HUES64 (cell line): Measurements from ENCODE around the gene PARG.
"Not testable (repeated sequence)": the region's sequence is repeated elsewhere in the genome, so short reads cannot be mapped to it uniquely, and the experiment has no call there.

Experiments used
- H3K27ac ChIP-seq: 2 replicates; pipeline ENCODE4 v1.7.0; 2013; ENCODE audit warnings: low read depth, low read length, inconsistent platforms
- H3K27me3 ChIP-seq: 2 replicates; pipeline ENCODE4 v1.6.1; 2013; ENCODE audit warnings: mild to moderate bottlenecking, low read length; ENCODE audit not compliant: insufficient read depth
- H3K36me3 ChIP-seq: 2 replicates; pipeline ENCODE4 v1.6.1; 2013; ENCODE audit warnings: mild to moderate bottlenecking, low read length; ENCODE audit not compliant: insufficient read depth
- H3K4me1 ChIP-seq: 2 replicates; pipeline ENCODE4 v1.6.1; 2013; ENCODE audit warnings: mild to moderate bottlenecking, low read length, moderate library complexity; ENCODE audit not compliant: insufficient read depth
- H3K4me3 ChIP-seq: 2 replicates; pipeline ENCODE4 v1.5.1; 2013; ENCODE audit warnings: mild to moderate bottlenecking, low read length, moderate library complexity
- H3K9ac ChIP-seq: 2 replicates; pipeline ENCODE4 v1.6.1; 2013; ENCODE audit warnings: mild to moderate bottlenecking, low read depth, low read length
- H3K9me3 ChIP-seq: 2 replicates; pipeline ENCODE4 v1.6.1; 2013; ENCODE audit warnings: low read depth, low read length; ENCODE audit not compliant: insufficient read depth
- WGBS: fragments of 150-250, 120-280 bp; methylation state at CpG from one replicate; pipeline ENCODE4 v1.1.7; 2013; ENCODE audit warnings: missing lambda C conversion rate; 5-methylcytosine and 5-hydroxymethylcytosine counted together

The PARG gene

GRCh38 chr10:49900406-49900805 is 41.4 kb downstream of the PARG start:
- not testable (repeated sequence) for H3K36me3 ChIP-seq, H3K27ac ChIP-seq

GRCh38 chr10:49899999-49900398 is 41.8 kb downstream of the PARG start:
- H3K4me1 ChIP-seq, H3K4me3 ChIP-seq, H3K27ac ChIP-seq, H3K9me3 ChIP-seq, H3K36me3 ChIP-seq, H3K27me3 ChIP-seq, H3K9ac ChIP-seq: not testable (repeated sequence)
- WGBS: no CpG with 5 or more reads among the region's 2 CpGs

More at GRCh38 chr10:49900406-49900805, 41.4 kb downstream of the PARG start:
- H3K27me3 ChIP-seq, H3K9me3 ChIP-seq, H3K9ac ChIP-seq, H3K4me3 ChIP-seq, H3K4me1 ChIP-seq: not testable (repeated sequence)
- no CpG with 5 or more reads among the region's 3 CpGs for WGBS

GRCh38 chr10:49890025-49890424 is 51.8 kb downstream of the PARG start:
- H3K4me3 ChIP-seq, H3K36me3 ChIP-seq, H3K9ac ChIP-seq, H3K4me1 ChIP-seq, H3K9me3 ChIP-seq, H3K27me3 ChIP-seq, H3K27ac ChIP-seq: not testable (repeated sequence)
- 100% methylated on average over 1 of the region's 5 CpGs for WGBS

- not testable (repeated sequence) for H3K36me3 ChIP-seq, H3K9ac ChIP-seq, H3K9me3 ChIP-seq, H3K4me1 ChIP-seq, H3K27ac ChIP-seq, H3K27me3 ChIP-seq, H3K4me3 ChIP-seq
- WGBS: 55% methylated on average over 1 of the region's 3 CpGs
Measured at GRCh38 chr10:49884739-49885331, 57.0 kb downstream of the PARG start.

- not testable (repeated sequence) for H3K4me1 ChIP-seq, H3K36me3 ChIP-seq, H3K27me3 ChIP-seq, H3K9me3 ChIP-seq, H3K27ac ChIP-seq, H3K4me3 ChIP-seq, H3K9ac ChIP-seq
- WGBS: no CpG with 5 or more reads among the region's 3 CpGs
Measured at GRCh38 chr10:49883852-49884251, 58.0 kb downstream of the PARG start.

- H3K36me3 ChIP-seq, H3K27me3 ChIP-seq, H3K4me1 ChIP-seq, H3K27ac ChIP-seq, H3K4me3 ChIP-seq, H3K9me3 ChIP-seq, H3K9ac ChIP-seq: not testable (repeated sequence)
- WGBS: 21% methylated on average over 1 of the region's 3 CpGs
Measured at GRCh38 chr10:49882327-49882726, 59.5 kb downstream of the PARG start.

- H3K27me3 ChIP-seq, H3K4me3 ChIP-seq, H3K27ac ChIP-seq, H3K4me1 ChIP-seq, H3K9me3 ChIP-seq, H3K9ac ChIP-seq, H3K36me3 ChIP-seq: not testable (repeated sequence)
- whole genome bisulfite sequencing: no CpG with 5 or more reads among the region's 3 CpGs
Measured at GRCh38 chr10:49872740-49873139, 69.1 kb downstream of the PARG start.

- not testable (repeated sequence) for H3K36me3 ChIP-seq, H3K9ac ChIP-seq, H3K27ac ChIP-seq, H3K27me3 ChIP-seq, H3K4me3 ChIP-seq, H3K9me3 ChIP-seq, H3K4me1 ChIP-seq
- no CpG with 5 or more reads among the region's 3 CpGs for WGBS
Measured at GRCh38 chr10:49871462-49871861, 70.4 kb downstream of the PARG start.

GRCh38 chr10:49859933-49860332 is 81.9 kb downstream of the PARG start:
- not testable (repeated sequence) for H3K27me3 ChIP-seq, H3K9me3 ChIP-seq, H3K4me3 ChIP-seq, H3K4me1 ChIP-seq, H3K9ac ChIP-seq, H3K27ac ChIP-seq, H3K36me3 ChIP-seq
- 80% methylated on average over 1 of the region's 5 CpGs for WGBS

- 100% methylated on average over 1 of the region's 1 CpG for WGBS
- not testable (repeated sequence) for H3K27ac ChIP-seq, H3K36me3 ChIP-seq, H3K27me3 ChIP-seq, H3K9me3 ChIP-seq, H3K9ac ChIP-seq, H3K4me3 ChIP-seq, H3K4me1 ChIP-seq
Measured at GRCh38 chr10:49858697-49859382, 83.0 kb downstream of the PARG start.

- not testable (repeated sequence) for H3K4me1 ChIP-seq, H3K27ac ChIP-seq, H3K4me3 ChIP-seq, H3K9me3 ChIP-seq, H3K36me3 ChIP-seq, H3K27me3 ChIP-seq, H3K9ac ChIP-seq
- WGBS: 100% methylated on average over 3 of the region's 4 CpGs
Measured at GRCh38 chr10:49849520-49849919, 92.3 kb downstream of the PARG start.
